Parathyroid adenoma (tissue), 2 donors: ENCODE results near the gene GTF2H3.

Experiments
- H2AFZ ChIP-seq: fragments of 300-600 bp; sonication (generic); one replicate; pipeline ENCODE4 v1.7.0; 2017; ENCODE audit warnings: antibody characterized with exemption, mild to moderate bottlenecking
- H3K27ac ChIP-seq: fragments of 300-600 bp; sonication (generic); one replicate; pipeline ENCODE4 v1.7.0; 2017
- H3K27me3 ChIP-seq: fragments of 300-600 bp; sonication (generic); one replicate; pipeline ENCODE4 v1.7.0; 2017; ENCODE audit warnings: low read length; ENCODE audit not compliant: control insufficient read depth, insufficient read depth
- H3K36me3 ChIP-seq: fragments of 300-600 bp; sonication (generic); one replicate; pipeline ENCODE4 v1.7.0; 2017; ENCODE audit warnings: low read length; ENCODE audit not compliant: control insufficient read depth, insufficient read depth
- H3K4me1 ChIP-seq: fragments of 300-600 bp; sonication (generic); one replicate; pipeline ENCODE4 v1.7.0; 2017; ENCODE audit warnings: control low read depth
- H3K4me2 ChIP-seq: fragments of 300-600 bp; sonication (generic); one replicate; pipeline ENCODE4 v1.7.0; 2017; ENCODE audit warnings: low read length
- H3K4me3 ChIP-seq: fragments of 300-600 bp; sonication (generic); one replicate; pipeline ENCODE4 v1.7.0; 2017; ENCODE audit warnings: low read depth, low read length
- H3K79me2 ChIP-seq: fragments of 300-600 bp; sonication (generic); one replicate; pipeline ENCODE4 v1.7.0; 2017; ENCODE audit warnings: control low read depth
- H3K9ac ChIP-seq: fragments of 300-600 bp; sonication (generic); one replicate; pipeline ENCODE4 v1.7.0; 2017; ENCODE audit warnings: mild to moderate bottlenecking
- H3K9me3 ChIP-seq: fragments of 300-600 bp; sonication (generic); one replicate; pipeline ENCODE4 v1.7.0; 2017; ENCODE audit warnings: low read length; ENCODE audit not compliant: control insufficient read depth
- CTCF ChIP-seq: fragments of 300-600 bp; sonication (generic); IDR thresholded peaks from one replicate; pipeline ENCODE4 v1.7.0; 2017; ENCODE audit warnings: antibody characterized with exemption, mild to moderate bottlenecking
- donor health status: primary hyperparathyroidism.

Gene GTF2H3

GRCh38 chr12:123676616-123677320 lies 43.1 kb downstream of the GTF2H3 start:
- TF ChIP-seq CTCF = no peak
- H2AFZ ChIP-seq = no peak overlapping the region
- no peaks in the 10 kb centered on the region for H3K36me3 ChIP-seq
- no peaks in the 10 kb centered on the region for H3K79me2 ChIP-seq
- H3K4me1 ChIP-seq = no peaks in the 10 kb centered on the region
- no peak overlapping the region for H3K4me2 ChIP-seq
- H3K9ac ChIP-seq = no peak overlapping the region
- no peaks in the 10 kb centered on the region for H3K9me3 ChIP-seq
- no peak overlapping the region for H3K27ac ChIP-seq
- H3K27me3 ChIP-seq = no peaks in the 10 kb centered on the region
- no peak overlapping the region for H3K4me3 ChIP-seq

- H3K9ac ChIP-seq = no peak overlapping the region
- no peaks in the 10 kb centered on the region for H3K36me3 ChIP-seq
- H3K4me3 ChIP-seq = no peak overlapping the region
- H3K79me2 ChIP-seq = no peaks in the 10 kb centered on the region
- H3K9me3 ChIP-seq = no peaks in the 10 kb centered on the region
- no peak overlapping the region for H2AFZ ChIP-seq
- no peaks in the 10 kb centered on the region for H3K4me1 ChIP-seq
- no peak overlapping the region for H3K4me2 ChIP-seq
- TF ChIP-seq CTCF = no peak
- H3K27ac ChIP-seq = no peak overlapping the region
- H3K27me3 ChIP-seq = no peaks in the 10 kb centered on the region
Observed at GRCh38 chr12:123678981-123679380, 45.4 kb downstream of the GTF2H3 start.

GRCh38 chr12:123681605-123682004 lies 48.0 kb downstream of the GTF2H3 start:
- Histone ChIP-seq H2AFZ (no peak overlapping the region), H3K9ac (no peak overlapping the region), H3K9me3 (no peaks in the 10 kb centered on the region), H3K36me3 (no peaks in the 10 kb centered on the region), H3K4me1 (no peaks in the 10 kb centered on the region), H3K4me2 (no peak overlapping the region), H3K79me2 (no peaks in the 10 kb centered on the region), H3K27ac (no peak overlapping the region), H3K4me3 (no peak overlapping the region), H3K27me3 (no peaks in the 10 kb centered on the region)
- TF ChIP-seq CTCF = no peak

- Histone ChIP-seq H3K79me2 (no peaks in the 10 kb centered on the region), H3K4me2 (no peak overlapping the region), H3K27me3 (no peaks in the 10 kb centered on the region), H3K4me1 (no peaks in the 10 kb centered on the region), H3K4me3 (no peak overlapping the region), H2AFZ (no peak overlapping the region), H3K27ac (no peak overlapping the region), H3K9ac (no peak overlapping the region), H3K36me3 (no peaks in the 10 kb centered on the region), H3K9me3 (no peaks in the 10 kb centered on the region)
- no peak for TF ChIP-seq CTCF
Observed at GRCh38 chr12:123683964-123684363, 50.3 kb downstream of the GTF2H3 start.

- Histone ChIP-seq H3K79me2 (no peaks in the 10 kb centered on the region), H3K4me3 (no peak overlapping the region), H3K4me2 (no peak overlapping the region), H3K9me3 (no peaks in the 10 kb centered on the region), H3K27ac (no peak overlapping the region), H3K27me3 (no peaks in the 10 kb centered on the region), H3K9ac (no peak overlapping the region), H3K4me1 (no peaks in the 10 kb centered on the region), H3K36me3 (no peaks in the 10 kb centered on the region), H2AFZ (no peak overlapping the region)
- no peak for TF ChIP-seq CTCF
Observed at GRCh38 chr12:123686636-123687190, 53.1 kb downstream of the GTF2H3 start.
